IMR-90 (cell line): ENCODE data around the gene KIAA0513. TPM values are rescaled to one million over a fixed set of nuclear protein-coding genes. Genes with fewer than 3 reads are reported as not detected.

Experiments
- ATAC-seq: fragments of 200-7000 bp; cut with Tn5 transposase; 2 replicates; pipeline ENCODE4 v1.9.1; 2020; ENCODE audit warnings: low read depth, mild to moderate bottlenecking, moderate library complexity
- BruUV-seq: library from RNA; stranded (reverse); fragments of 400-500 nt; replicated peaks from 2 replicates; lab custom pipeline; 2021; lab: Mats Ljungman, UMichigan
- CTCF ChIA-PET: fragments of 300-600 bp; formaldehyde crosslinking; extraction: SDS; loops from one replicate; lab custom pipeline; 2021; ENCODE audit warnings: antibody characterized with exemption; lab: Yijun Ruan, JAX
- POLR2A ChIA-PET: fragments of 300-600 bp; sonication (Branson Sonifier 250); formaldehyde crosslinking; loops from one replicate; lab custom pipeline; 2022; ENCODE audit warnings: antibody characterized with exemption; ENCODE audit not compliant: unreplicated experiment; lab: Charles Lee
- DNase-seq: peaks from one replicate; pipeline ENCODE4 v3.0.0; 2013
- H2AFZ ChIP-seq: replicated peaks from 2 replicates; pipeline ENCODE3; 2013; ENCODE audit warnings: low read length, mild to moderate bottlenecking; ENCODE audit not compliant: poor library complexity
- H2AK5ac ChIP-seq: 2 replicates; pipeline ENCODE4 v1.6.1; 2013; ENCODE audit warnings: low read depth, low read length, inconsistent platforms
- H2AK9ac ChIP-seq: replicated peaks from 2 replicates; pipeline ENCODE3; 2013; ENCODE audit warnings: mild to moderate bottlenecking, low read depth, low read length, moderate library complexity; ENCODE audit not compliant: poor library complexity
- H2BK120ac ChIP-seq: 2 replicates; pipeline ENCODE4 v1.6.1; 2013; ENCODE audit warnings: low read depth, low read length, inconsistent platforms
- H2BK15ac ChIP-seq: 3 replicates; pipeline ENCODE4 v1.6.1; 2013; ENCODE audit warnings: low read depth, low read length, inconsistent platforms
- H2BK20ac ChIP-seq: 2 replicates; pipeline ENCODE4 v1.6.1; 2013; ENCODE audit warnings: low read depth, mild to moderate bottlenecking, inconsistent platforms, low read length, moderate library complexity
- H2BK5ac ChIP-seq: 2 replicates; pipeline ENCODE4 v1.6.1; 2013; ENCODE audit warnings: mild to moderate bottlenecking, low read depth, low read length, inconsistent platforms; ENCODE audit not compliant: poor library complexity, severe bottlenecking
- H3K14ac ChIP-seq: replicated peaks from 2 replicates; pipeline ENCODE4 v1.6.1; 2013; ENCODE audit warnings: low read depth, low read length, inconsistent platforms
- H3K18ac ChIP-seq: 2 replicates; pipeline ENCODE4 v1.6.1; 2013; ENCODE audit warnings: low read depth, low read length, control low read depth
- H3K23ac ChIP-seq: 2 replicates; pipeline ENCODE4 v1.6.1; 2013; ENCODE audit warnings: low read depth, low read length, inconsistent platforms
- H3K27ac ChIP-seq: 2 replicates; pipeline ENCODE4 v1.5.1; 2013; ENCODE audit warnings: mild to moderate bottlenecking, control low read depth, low read length; ENCODE audit not compliant: insufficient read depth
- H3K27me3 ChIP-seq: 2 replicates; pipeline ENCODE4 v1.6.1; 2013; ENCODE audit warnings: low read length; ENCODE audit not compliant: control insufficient read depth, insufficient read depth
- H3K36me3 ChIP-seq: 2 replicates; pipeline ENCODE4 v1.6.1; 2013; ENCODE audit warnings: low read length, mixed read lengths; ENCODE audit not compliant: control insufficient read depth, insufficient read depth
- H3K4ac ChIP-seq: 2 replicates; pipeline ENCODE4 v1.6.1; 2013; ENCODE audit warnings: low read depth, low read length, inconsistent platforms
- H3K4me1 ChIP-seq: 2 replicates; pipeline ENCODE4 v1.6.1; 2013; ENCODE audit warnings: low read length, mixed read lengths; ENCODE audit not compliant: control insufficient read depth, insufficient read depth
- H3K4me2 ChIP-seq: 2 replicates; pipeline ENCODE4 v1.6.1; 2013; ENCODE audit warnings: low read depth, mild to moderate bottlenecking, control low read depth, low read length, moderate library complexity
- H3K4me3 ChIP-seq: 2 replicates; pipeline ENCODE4 v1.5.1; 2013; ENCODE audit warnings: low read depth, mild to moderate bottlenecking, control low read depth, low read length, moderate library complexity; ENCODE audit not compliant: insufficient read depth
- H3K56ac ChIP-seq: 2 replicates; pipeline ENCODE4 v1.6.1; 2013; ENCODE audit warnings: low read length, inconsistent platforms; ENCODE audit not compliant: insufficient read depth; ENCODE audit errors: extremely low read depth
- H3K79me1 ChIP-seq, 2 experiments: 2 replicates each; pipeline ENCODE4 v1.6.1; 2013; ENCODE audit warnings: low read length in 2 of 2, inconsistent platforms in 1 of 2, low read depth in 1 of 2
- H3K9ac ChIP-seq: 2 replicates; pipeline ENCODE4 v1.6.1; 2013; ENCODE audit warnings: low read depth, low read length, control low read depth
- H3K9me1 ChIP-seq: 2 replicates; pipeline ENCODE4 v1.6.1; 2013; ENCODE audit warnings: low read length, inconsistent platforms; ENCODE audit not compliant: insufficient read depth
- H3K9me3 ChIP-seq: 2 replicates; pipeline ENCODE4 v1.6.1; 2013; ENCODE audit warnings: low read length; ENCODE audit not compliant: control insufficient read depth, insufficient read depth
- H4K20me1 ChIP-seq: 2 replicates; pipeline ENCODE4 v1.6.1; 2013; ENCODE audit warnings: low read length, inconsistent platforms; ENCODE audit not compliant: insufficient read depth
- H4K5ac ChIP-seq: 2 replicates; pipeline ENCODE4 v1.6.1; 2013; ENCODE audit warnings: mild to moderate bottlenecking, low read depth, low read length, control low read depth
- H4K8ac ChIP-seq, 2 experiments: 2 replicates each; pipeline ENCODE4 v1.6.1; 2013; ENCODE audit warnings: low read depth in 2 of 2, low read length in 2 of 2, control low read depth in 1 of 2, inconsistent platforms in 1 of 2
- H4K91ac ChIP-seq: 2 replicates; pipeline ENCODE4 v1.6.1; 2013; ENCODE audit warnings: low read depth, low read length, inconsistent platforms; ENCODE audit not compliant: insufficient read depth
- BHLHE40 ChIP-seq: fragments of 150-350 bp; IDR thresholded peaks from 2 replicates; pipeline ENCODE4 v1.6.1; 2016; ENCODE audit warnings: mild to moderate bottlenecking, low read depth, low read length
- CEBPB ChIP-seq: IDR thresholded peaks from 2 replicates; pipeline ENCODE4 v1.6.1; 2012; ENCODE audit warnings: low read depth, low read length, improper control_type of control experiment
- CHD1 ChIP-seq: IDR thresholded peaks from 2 replicates; pipeline ENCODE4 v1.6.1; 2012; ENCODE audit warnings: low read depth, low read length, improper control_type of control experiment
- ELK1 ChIP-seq: fragments of 150-350 bp; IDR thresholded peaks from 2 replicates; pipeline ENCODE4 v1.6.1; 2016; ENCODE audit warnings: low read depth, mild to moderate bottlenecking, low read length, moderate library complexity, borderline replicate concordance
- FOS ChIP-seq: fragments of 150-350 bp; IDR thresholded peaks from 2 replicates; pipeline ENCODE4 v1.6.1; 2016; ENCODE audit warnings: low read depth, low read length
- MAFK ChIP-seq: IDR thresholded peaks from 2 replicates; pipeline ENCODE4 v1.6.1; 2012; ENCODE audit warnings: low read depth, low read length, improper control_type of control experiment
- MAZ ChIP-seq: IDR thresholded peaks from 2 replicates; pipeline ENCODE4 v1.6.1; 2012; ENCODE audit warnings: low read depth, mild to moderate bottlenecking, low read length, improper control_type of control experiment, moderate library complexity, borderline replicate concordance
- MXI1 ChIP-seq: IDR thresholded peaks from 2 replicates; pipeline ENCODE4 v1.6.1; 2012; ENCODE audit warnings: low read depth, mild to moderate bottlenecking, low read length, moderate library complexity, borderline replicate concordance
- NFE2L2 ChIP-seq: fragments of 150-350 bp; IDR thresholded peaks from 2 replicates; pipeline ENCODE4 v1.6.1; 2016; ENCODE audit warnings: low read depth, mild to moderate bottlenecking, low read length
- POLR2A ChIP-seq: IDR thresholded peaks from 2 replicates; pipeline ENCODE4 v1.6.1; 2012; ENCODE audit warnings: mild to moderate bottlenecking, low read depth, low read length
- RAD21 ChIP-seq: IDR thresholded peaks from 2 replicates; pipeline ENCODE4 v1.6.1; 2012; ENCODE audit warnings: low read length, improper control_type of control experiment
- RCOR1 ChIP-seq: IDR thresholded peaks from 2 replicates; pipeline ENCODE4 v1.6.1; 2012; ENCODE audit warnings: mild to moderate bottlenecking, low read length, improper control_type of control experiment; ENCODE audit not compliant: insufficient replicate concordance
- RFX5 ChIP-seq: IDR thresholded peaks from 2 replicates; pipeline ENCODE4 v1.8.0; 2012; ENCODE audit warnings: low read depth, mild to moderate bottlenecking, low read length, moderate library complexity
- SMC3 ChIP-seq: fragments of 150-350 bp; IDR thresholded peaks from 2 replicates; pipeline ENCODE4 v1.6.1; 2016; ENCODE audit warnings: low read depth, mild to moderate bottlenecking, antibody characterized with exemption, low read length, moderate library complexity
- WGBS, 2 experiments: methylation state at CpG; one replicate each; pipeline versions ENCODE4 v1.1.5 to v1.1.7; 2013; ENCODE audit warnings: missing lambda C conversion rate in 2 of 2; ENCODE audit not compliant: insufficient read length in 1 of 2; ENCODE audit errors: extremely low coverage in 2 of 2; 5-methylcytosine and 5-hydroxymethylcytosine counted together
- dilution Hi-C: fragments of 300-500 bp; cut with HindIII; formaldehyde crosslinking; loops from one replicate; pipeline ENCODE4 v1.14.3; 2018; ENCODE audit warnings: low sequenced_read_pairs; ENCODE audit not compliant: unreplicated experiment
- in situ Hi-C: fragments of 300-500 bp; cut with MboI; formaldehyde crosslinking; loops from 3 replicates; pipeline ENCODE4 v1.14.3; 2019; ENCODE audit warnings: low sequenced_read_pairs, inconsistent platforms, mixed read lengths
- intact Hi-C: fragments of 100-400 bp; cut with micrococcal nuclease; formaldehyde crosslinking; loops from 2 replicates; pipeline ENCODE4 v1.10.0; 2022
- polyA plus RNA-seq, 3 experiments: library from polyadenylated mRNA; depleted of rRNA; stranded (reverse); fragments of >200 nt; gene quantifications; 2 replicates each; pipeline ENCODE4 v1.2.3, GENCODE V29; 2012; ENCODE audit warnings: low replicate concordance in 1 of 3
- total RNA-seq: library from RNA; depleted of rRNA; stranded (reverse); fragments of >200 nt; gene quantifications from 2 replicates; pipeline ENCODE4 v1.2.3, GENCODE V29; 2012
- TF ChIP-seq, protein P1 (sequence below): fragments of 150-350 bp; IDR thresholded peaks from 2 replicates; pipeline ENCODE4 v1.6.1; 2017; ENCODE audit warnings: mild to moderate bottlenecking, antibody characterized with exemption, low read length, low read depth
- TF ChIP-seq, protein P2 (sequence below): conservative IDR thresholded peaks from 2 replicates; pipeline ENCODE4 v1.5.1; 2012; ENCODE audit warnings: mild to moderate bottlenecking, low read depth, low read length, improper control_type of control experiment

Gene KIAA0513
- total and polyA plus RNA-seq, 2 of the 4 experiments (the other 2 are of a cell fraction), result 9.5 TPM

GRCh38 chr16:85051683-85052082 is 24.1 kb downstream of the KIAA0513 start:
- dilution Hi-C loops, result no loop called here
- H3K4me2 ChIP-seq, result no peak overlapping the region
- H3K18ac ChIP-seq, result no peak overlapping the region
- POLR2A ChIA-PET, result no interaction called here
- no peak overlapping the region for H2AK9ac ChIP-seq
- no peak overlapping the region for H2AK5ac ChIP-seq
- no peak overlapping the region for H3K14ac ChIP-seq
- in situ Hi-C loops, result no loop called here
- CTCF ChIA-PET, result interaction anchor here (1.2 kb wide), 1 partner anchor 24 kb away, joined by 3 read pairs; the partner anchor contains the start of gene KIAA0513
- H3K56ac ChIP-seq, result no peak overlapping the region
- H3K27ac ChIP-seq, result no peak overlapping the region
- H2BK120ac ChIP-seq, result no peak overlapping the region
- peaks cover 2% of the 10 kb centered on the region; the same call in 1 of the 2 replicates for H3K36me3 ChIP-seq
- H3K4ac ChIP-seq, result no peak overlapping the region
- H2BK5ac ChIP-seq, result no peak overlapping the region
- H4K91ac ChIP-seq, result no peak overlapping the region
- ATAC-seq (no peak), DNase-seq (no peak)
- peaks cover 23% of the 10 kb centered on the region for H4K20me1 ChIP-seq
- intact Hi-C loops, result no loop called here
- H3K4me1 ChIP-seq, result peaks cover 13% of the 10 kb centered on the region
- H4K8ac ChIP-seq, result no peak overlapping the region
- no peaks in the 10 kb centered on the region for H3K27me3 ChIP-seq
- peaks cover 3% of the 10 kb centered on the region for H3K9me1 ChIP-seq
- no peak overlapping the region for H4K5ac ChIP-seq
- WGBS, 2 experiments, result 100% methylated on average over 1 of the region's 8 CpGs; no CpG with 5 or more reads in 1 of the 2 experiments
- no peak overlapping the region for H2AFZ ChIP-seq
- peaks cover 6 to 26% of the 10 kb centered on the region in 2 experiments; a peak in 3 of 4 replicates for H3K79me1 ChIP-seq
- H3K4me3 ChIP-seq, result no peak overlapping the region
- no peak overlapping the region for H3K23ac ChIP-seq
- no peaks in the 10 kb centered on the region for H3K9me3 ChIP-seq
- TF ChIP-seq RCOR1 (no peak), FOS (no peak), RAD21 (no peak), BHLHE40 (no peak), NFE2L2 (no peak), RFX5 (no peak), POLR2A (no peak), ELK1 (no peak), MAZ (no peak), MAFK (no peak), CHD1 (no peak), CEBPB (no peak), SMC3 (no peak), MXI1 (no peak)
- TF ChIP-seq, protein P1, sequence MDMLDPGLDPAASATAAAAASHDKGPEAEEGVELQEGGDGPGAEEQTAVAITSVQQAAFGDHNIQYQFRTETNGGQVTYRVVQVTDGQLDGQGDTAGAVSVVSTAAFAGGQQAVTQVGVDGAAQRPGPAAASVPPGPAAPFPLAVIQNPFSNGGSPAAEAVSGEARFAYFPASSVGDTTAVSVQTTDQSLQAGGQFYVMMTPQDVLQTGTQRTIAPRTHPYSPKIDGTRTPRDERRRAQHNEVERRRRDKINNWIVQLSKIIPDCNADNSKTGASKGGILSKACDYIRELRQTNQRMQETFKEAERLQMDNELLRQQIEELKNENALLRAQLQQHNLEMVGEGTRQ, result no peak
- TF ChIP-seq, protein P2, sequence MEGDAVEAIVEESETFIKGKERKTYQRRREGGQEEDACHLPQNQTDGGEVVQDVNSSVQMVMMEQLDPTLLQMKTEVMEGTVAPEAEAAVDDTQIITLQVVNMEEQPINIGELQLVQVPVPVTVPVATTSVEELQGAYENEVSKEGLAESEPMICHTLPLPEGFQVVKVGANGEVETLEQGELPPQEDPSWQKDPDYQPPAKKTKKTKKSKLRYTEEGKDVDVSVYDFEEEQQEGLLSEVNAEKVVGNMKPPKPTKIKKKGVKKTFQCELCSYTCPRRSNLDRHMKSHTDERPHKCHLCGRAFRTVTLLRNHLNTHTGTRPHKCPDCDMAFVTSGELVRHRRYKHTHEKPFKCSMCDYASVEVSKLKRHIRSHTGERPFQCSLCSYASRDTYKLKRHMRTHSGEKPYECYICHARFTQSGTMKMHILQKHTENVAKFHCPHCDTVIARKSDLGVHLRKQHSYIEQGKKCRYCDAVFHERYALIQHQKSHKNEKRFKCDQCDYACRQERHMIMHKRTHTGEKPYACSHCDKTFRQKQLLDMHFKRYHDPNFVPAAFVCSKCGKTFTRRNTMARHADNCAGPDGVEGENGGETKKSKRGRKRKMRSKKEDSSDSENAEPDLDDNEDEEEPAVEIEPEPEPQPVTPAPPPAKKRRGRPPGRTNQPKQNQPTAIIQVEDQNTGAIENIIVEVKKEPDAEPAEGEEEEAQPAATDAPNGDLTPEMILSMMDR, result no peak
- H3K9ac ChIP-seq, result no peak overlapping the region
- H2BK20ac ChIP-seq, result no peak overlapping the region
- BruUV-seq, result no TSS peak
- no peak overlapping the region for H2BK15ac ChIP-seq
